GM18526 (cell line): ENCODE measurements around the gene SLC1A2.

ENCODE experiments used
- POLR2A ChIP-seq: IDR thresholded peaks from 3 replicates; pipeline ENCODE4 v1.6.1; 2011; ENCODE audit not compliant: insufficient read length; ENCODE audit errors: extremely low read depth

Gene SLC1A2

DNA sequence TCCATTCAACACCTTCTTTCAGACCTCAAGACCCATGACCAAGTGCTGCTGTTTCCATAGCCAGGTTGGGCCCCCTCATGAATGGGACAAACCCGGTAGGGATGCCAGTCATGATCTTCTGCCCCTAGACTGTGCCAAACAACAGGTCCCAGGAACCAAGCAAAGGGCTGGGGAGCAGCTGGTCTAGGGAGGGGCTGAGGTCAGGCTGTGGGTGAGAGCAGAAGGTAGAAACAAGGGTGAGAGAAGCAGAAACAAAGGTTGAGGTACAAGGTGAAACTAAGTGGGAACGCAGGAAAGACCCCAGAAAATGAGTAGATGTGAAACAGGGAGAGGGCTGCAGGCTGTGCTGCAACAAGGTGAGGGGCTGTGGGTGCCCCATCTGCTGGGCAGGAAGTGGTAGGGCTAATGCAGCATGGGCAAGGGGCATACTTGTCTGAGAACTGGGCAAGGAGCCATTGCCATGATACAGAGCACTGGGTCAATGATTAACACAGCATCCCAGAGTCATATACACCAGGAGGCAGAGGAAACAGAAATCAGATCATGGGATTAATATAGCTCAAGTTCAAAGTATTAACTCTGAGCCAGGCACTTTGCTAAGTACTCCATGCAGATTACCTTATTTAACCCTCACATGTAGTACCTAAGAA lies 45.9 kb downstream of the SLC1A2 start:
- no peak for TF ChIP-seq POLR2A

DNA sequence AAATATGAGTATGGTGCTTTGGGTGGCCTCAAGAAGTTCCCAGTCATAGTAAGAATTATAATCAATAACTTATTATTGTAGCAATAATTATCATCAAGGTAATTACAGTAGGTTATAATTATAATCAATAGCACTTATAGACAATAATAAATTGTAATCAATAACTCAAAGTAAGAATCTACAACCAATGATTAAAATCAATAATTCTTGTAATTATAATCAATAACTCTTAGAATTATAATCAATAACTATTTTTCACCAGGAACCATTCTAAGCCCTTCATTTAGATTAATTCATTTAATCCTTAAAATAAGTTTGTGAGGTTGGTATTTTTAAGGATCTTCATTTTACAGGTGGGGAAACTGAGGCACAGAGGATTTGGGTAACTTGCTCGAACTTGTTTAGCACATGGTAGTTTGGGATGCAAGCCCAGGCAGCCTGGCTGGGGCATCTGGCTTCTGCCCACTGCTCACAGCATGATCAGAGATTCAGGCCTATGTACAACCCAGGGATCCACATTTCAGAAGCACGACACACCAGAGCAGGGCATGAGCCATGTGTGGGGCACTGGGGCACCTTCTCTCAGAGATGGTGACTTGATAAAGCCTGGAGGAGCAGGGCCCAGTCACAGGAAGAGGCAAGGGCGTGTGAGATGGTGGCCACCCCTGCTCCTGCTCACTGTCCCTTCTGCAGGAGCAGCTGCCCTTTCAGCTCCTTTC lies 46.6 kb downstream of the SLC1A2 start:
- TF ChIP-seq POLR2A = no peak

DNA sequence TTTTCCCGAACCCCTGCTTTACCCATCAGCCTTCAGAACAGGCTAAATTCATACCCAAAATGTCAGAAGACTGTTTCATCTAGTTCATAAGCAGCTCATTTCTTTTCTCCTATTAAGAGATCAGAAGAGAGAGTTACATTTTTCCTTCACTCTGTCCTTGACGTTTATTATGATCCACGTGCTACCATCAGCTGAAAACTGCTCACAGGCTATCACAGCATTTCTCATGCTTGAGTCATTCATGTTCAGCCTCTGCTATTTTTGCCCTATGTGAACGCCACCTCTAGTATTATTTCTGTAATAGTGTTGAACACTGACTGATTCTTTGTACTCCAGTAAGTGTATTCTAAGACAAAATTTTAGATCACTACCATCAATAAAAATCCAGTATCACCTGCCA lies 51.9 kb downstream of the SLC1A2 start:
- TF ChIP-seq POLR2A = no peak

DNA sequence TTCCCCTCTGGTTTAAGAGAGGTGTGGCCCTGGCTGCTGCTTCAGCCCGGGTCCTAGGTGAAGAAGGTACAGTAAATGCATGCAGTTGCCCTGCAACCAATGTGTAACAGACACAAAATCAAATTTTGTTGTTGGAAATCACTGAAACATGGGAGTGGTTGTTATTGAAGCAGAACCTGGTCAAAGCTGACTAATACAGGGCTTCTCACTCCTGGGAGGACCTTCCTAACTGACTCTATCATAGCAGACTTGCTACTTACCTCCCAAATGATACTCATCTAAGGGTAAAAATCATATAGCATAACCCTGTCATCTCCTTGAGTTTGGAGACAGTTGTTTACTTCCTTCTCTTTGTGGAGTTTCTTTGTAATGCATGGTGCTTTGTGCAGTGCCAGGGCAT lies 52.6 kb downstream of the SLC1A2 start:
- no peak for TF ChIP-seq POLR2A

DNA sequence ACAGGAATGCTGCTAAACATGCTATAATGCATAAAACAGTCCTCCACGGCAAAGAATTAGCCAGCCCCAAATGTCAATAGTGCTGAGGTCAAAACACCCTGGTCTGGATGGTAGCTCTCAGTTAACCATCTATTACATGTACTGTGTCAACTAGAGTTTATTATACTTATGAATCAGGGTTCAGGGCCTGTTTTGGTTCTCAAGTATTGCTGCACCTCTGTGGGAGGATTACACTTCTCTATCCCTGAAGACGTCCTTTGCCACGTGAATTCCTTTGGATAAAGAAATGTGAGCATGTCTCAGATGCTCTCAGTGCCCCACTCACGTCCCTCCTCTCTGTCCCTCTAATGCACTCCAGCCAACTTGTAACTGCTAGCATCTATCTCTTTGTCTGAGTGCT lies 53.4 kb downstream of the SLC1A2 start:
- no peak for TF ChIP-seq POLR2A

DNA sequence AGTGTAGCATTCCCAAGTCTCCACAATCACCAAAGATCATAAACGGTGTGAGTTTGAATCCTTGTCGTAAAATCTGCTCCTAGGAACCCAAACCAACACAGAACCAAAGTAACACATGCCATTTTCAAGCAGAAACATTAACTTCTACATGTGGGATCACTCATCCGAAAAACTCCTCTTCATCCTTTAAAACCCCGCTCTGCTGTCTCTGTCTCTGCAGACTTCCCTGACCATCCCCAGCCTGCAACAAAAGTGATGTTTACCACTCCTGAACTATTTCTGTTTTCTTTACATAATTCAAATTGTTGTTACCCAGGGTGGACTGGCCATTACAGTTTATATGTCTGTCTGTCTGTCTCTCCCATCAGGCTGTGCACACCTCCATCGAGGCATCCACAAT lies 54.0 kb downstream of the SLC1A2 start:
- TF ChIP-seq POLR2A = no peak

DNA sequence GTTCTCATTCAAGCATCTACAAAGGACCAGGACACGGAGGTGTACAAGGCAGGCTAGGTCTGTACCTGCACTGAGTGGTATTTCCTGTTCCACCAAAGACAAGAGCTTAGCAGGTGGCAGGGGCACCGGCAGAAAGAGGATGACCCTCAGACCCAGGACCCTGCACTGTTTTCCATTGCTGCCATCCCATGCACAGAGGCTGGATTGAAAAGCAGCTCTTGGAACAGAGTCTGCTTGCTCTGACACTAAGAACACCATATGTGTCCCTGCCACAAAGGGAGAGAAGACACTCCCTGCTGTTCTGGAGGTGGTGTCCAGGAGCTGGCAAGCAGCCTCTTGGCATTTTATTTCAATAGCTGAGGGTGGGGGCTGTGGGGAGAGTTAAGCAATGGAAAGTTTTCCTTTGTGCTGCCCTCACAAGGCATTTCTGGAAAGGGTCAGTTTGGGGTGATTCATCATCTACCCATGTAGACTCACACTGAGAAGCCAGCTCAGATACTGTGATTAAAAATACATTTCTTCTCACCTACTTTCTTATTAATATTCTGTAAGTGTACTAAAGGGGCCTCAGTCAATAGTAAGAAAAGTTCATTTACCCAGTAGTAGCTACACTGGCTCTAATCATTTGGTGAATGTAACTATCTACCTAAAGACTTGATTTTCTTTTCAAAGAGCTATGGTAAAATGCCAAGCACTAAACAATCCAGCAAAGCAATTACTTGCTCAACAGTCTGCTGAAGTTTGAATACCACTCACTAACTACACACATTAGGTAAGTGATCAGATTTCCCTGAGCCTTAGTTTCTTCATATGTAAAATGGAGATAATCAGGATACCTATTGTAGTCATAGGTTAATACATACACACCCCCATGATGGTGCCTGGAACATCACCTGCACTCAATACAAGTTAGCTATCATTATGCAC lies 55.2 kb downstream of the SLC1A2 start:
- TF ChIP-seq POLR2A = no peak

DNA sequence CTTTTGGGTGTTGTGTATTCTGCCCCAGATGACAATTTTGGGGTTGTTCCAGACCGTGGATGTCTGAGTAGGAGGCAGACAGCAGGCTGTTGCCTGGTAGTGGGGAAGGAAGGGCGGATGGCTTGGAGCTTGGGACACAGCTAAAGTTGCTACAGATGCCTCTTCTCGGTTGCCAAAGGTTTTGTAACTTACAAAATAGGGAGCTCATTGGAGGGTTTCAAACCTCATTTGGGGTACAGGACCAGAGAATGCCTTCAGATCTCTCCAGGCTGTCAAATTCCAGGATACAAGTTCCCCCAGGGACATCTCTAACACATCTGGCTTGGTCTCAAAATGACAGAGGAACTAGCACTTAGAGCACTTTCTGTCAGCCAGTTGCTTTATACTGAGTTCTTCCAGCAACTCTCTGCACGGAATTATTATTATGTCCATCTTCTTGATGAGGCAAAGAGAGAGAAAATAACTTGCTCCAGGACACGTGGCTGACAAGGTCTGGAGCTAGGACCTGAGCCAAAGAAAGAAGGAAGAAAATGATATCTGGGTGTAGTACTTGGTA lies 56.0 kb downstream of the SLC1A2 start:
- TF ChIP-seq POLR2A = no peak

DNA sequence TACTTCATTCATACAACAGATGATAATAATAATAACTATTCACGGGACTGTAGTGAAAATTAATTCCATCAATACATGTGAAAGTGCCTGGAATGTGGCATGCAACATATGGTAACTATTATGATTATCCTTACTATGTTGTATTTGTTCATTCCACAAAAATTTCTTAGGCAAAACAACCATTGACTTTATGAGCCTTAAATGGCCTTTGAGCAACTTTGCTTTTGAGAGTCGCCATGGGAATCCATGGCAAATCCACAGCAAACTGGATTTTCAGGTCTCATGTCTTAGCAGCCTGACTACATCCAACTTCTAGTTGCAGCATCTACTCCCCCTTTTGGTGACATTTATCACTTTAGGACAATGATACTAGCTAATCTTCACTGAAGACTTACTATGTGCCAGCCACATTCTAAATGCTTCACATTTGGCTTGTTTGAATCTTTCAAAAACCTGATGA lies 56.8 kb downstream of the SLC1A2 start:
- TF ChIP-seq POLR2A = no peak

DNA sequence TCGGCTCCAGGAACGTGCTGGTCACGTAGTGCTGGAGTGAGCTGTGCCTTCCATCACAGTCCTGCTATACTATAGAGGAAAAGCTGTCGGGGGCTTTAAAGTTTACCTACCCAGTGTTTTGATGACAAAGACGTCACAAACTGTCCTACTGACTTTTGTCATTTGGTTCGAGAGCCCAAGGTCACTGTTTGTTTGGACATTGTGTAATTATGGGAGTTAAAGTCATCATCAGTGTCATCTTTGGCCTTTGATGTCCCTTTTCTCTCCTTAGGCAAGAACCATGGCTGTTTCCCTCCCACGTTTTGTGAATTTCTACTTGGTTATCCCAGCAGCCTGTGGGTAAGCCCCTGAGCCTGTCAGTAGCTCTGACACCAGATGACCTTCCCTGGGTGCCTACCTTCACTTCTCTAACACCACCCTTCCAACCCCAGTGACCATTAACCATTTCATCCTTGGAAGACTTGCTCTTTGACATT lies 59.3 kb downstream of the SLC1A2 start:
- no peak for TF ChIP-seq POLR2A

DNA sequence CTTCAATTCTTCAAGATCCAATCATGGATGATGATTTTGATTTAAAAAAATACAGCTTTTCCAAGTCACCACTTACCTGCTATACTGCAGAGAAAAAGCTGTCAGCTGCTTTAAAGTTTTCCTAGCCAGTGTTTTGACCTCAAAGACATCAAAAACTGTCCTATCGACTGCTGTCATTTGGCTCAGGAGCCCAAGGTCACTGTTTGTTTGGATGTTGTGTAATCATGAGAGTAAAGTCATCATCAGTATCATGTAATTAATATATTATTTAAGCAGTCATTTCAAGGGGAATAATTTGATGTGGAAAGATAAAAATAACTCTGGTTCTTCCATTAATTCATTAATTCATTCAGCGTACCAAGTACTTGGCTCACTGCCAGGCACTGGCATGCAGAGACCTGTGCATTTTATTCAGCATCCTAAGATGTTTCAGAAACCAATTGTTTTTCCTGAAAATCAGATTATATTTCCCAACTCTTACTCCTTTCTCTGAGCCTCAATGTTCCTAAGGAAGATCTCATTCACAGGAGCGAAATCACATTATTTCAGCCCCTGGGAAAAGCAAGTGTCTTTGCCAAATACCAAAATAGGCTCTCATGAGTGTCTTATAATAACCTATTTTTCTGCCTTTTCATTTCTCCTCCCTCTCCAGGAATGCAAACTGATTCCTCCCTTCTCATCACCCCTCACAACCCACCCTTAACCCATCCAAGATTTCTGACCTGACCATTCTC lies 59.9 kb downstream of the SLC1A2 start:
- TF ChIP-seq POLR2A = no peak

DNA sequence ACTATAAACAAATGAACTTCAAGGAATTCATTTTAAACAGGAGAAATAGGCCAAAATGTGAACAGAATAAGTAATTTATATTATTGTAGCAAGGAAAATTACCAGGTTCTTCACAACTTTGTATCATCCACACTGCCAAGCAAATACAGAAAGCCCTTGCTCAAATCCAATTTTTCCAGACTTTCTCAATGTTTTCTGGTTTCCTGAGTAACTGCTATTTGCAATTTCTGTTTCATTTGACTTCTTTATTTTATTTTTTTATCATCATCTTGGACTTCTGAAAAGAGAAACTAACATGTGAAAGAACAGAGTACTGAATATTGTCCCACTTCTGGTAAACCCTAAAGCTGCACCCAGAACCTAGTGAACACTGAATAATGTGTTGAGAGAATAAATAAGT lies 61.0 kb downstream of the SLC1A2 start:
- no peak for TF ChIP-seq POLR2A

DNA sequence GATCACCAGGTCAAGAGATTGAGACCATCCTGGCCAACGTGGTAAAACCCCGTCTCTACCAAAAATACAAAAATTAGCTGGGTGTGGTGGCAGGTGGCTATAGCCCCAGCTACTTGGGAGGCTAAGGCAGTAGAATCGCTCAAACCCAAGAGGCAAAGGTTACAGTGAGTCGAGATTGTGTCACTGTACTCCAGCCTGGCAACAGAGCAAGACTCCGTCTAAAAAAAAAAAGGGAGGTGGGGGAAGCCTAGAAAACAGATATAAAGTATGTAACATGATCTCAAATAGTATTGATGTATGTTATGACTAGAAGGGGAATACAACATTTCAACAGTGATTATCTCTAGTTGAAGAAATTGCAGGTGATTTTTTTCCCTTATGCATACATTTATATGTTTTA lies 61.4 kb downstream of the SLC1A2 start:
- no peak for TF ChIP-seq POLR2A

DNA sequence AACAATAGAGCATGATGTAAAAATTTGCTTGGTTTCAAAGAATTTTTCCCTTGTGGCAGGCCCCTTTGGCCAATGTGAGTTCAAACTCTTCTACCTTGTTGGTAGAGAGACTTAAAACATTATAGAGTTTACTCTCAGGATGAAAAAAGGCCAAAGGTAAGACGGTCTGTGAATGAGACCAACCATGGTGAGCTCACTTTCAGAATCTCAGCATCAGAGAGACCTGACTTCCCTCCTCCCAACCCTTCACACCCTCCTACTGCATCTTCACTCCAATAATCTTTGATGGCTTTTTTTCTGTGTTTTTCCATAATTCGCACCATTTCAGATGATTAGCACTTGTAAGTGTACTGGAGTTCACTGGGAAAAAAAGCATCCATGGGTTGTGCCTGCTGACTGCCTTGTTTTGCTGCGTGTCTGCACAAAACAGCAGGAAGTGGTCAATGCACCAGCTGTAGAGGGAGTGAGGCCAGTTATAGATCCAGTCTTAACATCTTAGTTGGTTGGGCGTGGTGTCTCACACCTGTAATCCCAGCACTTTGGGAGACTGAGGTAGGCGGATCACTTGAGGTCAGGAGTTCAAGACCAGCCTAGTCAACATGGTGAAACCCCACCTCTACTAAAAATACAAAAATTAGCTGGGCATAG lies 64.1 kb downstream of the SLC1A2 start:
- TF ChIP-seq POLR2A = no peak

DNA sequence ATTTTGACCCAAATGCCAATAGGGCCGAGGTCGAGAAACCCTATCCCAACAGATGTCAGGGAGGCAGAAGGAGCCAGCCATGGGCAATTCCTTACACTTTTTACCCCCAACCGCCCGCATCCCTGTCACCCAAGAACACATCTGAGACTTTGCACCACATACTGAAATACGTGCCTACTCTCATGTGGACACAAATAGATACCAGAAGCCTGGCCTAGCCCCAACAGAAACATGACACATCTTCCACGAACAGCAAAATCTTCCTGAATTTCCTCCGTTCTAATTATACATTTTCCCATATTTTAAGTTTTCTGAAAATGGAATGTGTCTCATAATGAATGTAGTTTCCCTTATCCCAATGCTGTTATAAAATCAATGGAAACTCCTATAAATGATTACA lies 64.7 kb downstream of the SLC1A2 start:
- no peak for TF ChIP-seq POLR2A
